Motor neuron (in vitro differentiated cells): ENCODE results near the gene OR2AT4. TPM values are rescaled to one million over a fixed set of nuclear protein-coding genes. Genes with fewer than 3 reads are reported as not detected.
"Not testable (repeated sequence)": the region's sequence is repeated elsewhere in the genome, so short reads cannot be mapped to it uniquely, and the experiment has no call there.

ENCODE experiments used
- ATAC-seq, 8 experiments: fragments of 200-7000 bp; cut with Tn5 transposase; replicated peaks in 6 of 8; 2 replicates each; pipeline ENCODE4 v1.8.0; 2021; ENCODE audit warnings: mild to moderate bottlenecking in 8 of 8, moderate library complexity in 8 of 8
- H3K27ac ChIP-seq, 2 donors: fragments of 250-450 bp; sonication (Bioruptor Pico); 2 replicates each; pipeline ENCODE4 v1.9.0; 2021; ENCODE audit warnings: antibody characterized with exemption in 2 of 2, mild to moderate bottlenecking in 2 of 2, moderate library complexity in 1 of 2
- H3K4me1 ChIP-seq, 2 donors: fragments of 250-450 bp; sonication (Bioruptor Pico); replicated peaks in 1 of 2; 2 replicates each; pipeline ENCODE4 v1.6.1; 2021; ENCODE audit warnings: antibody characterized with exemption in 2 of 2, mild to moderate bottlenecking in 2 of 2, moderate library complexity in 1 of 2
- H3K4me3 ChIP-seq, 5 donors: fragments of 250-450 bp; sonication (Bioruptor Pico); 2 replicates each; pipeline ENCODE4 v1.9.0; 2021; ENCODE audit warnings: antibody characterized with exemption in 5 of 5, mild to moderate bottlenecking in 5 of 5, moderate library complexity in 4 of 5
- WGBS, 10 experiments: fragments of 450-650 bp; shearing (Covaris generic); methylation state at CpG; one replicate each; pipeline ENCODE4 v1.0.0; 2022; 5-methylcytosine and 5-hydroxymethylcytosine counted together
- in situ Hi-C, 9 experiments: fragments of 400-800 bp; cut with MboI; loops; one replicate each; pipeline ENCODE4 v1.15.0; 2021; ENCODE audit warnings: low sequenced_read_pairs in 9 of 9, low pct_unique_long_range_greater_than_20kb in 2 of 9; ENCODE audit not compliant: unreplicated experiment in 9 of 9
- total RNA-seq, 8 experiments: library from RNA; unstranded; fragments of 300-600 nt; gene quantifications; 2 replicates each; pipeline versions ENCODE4 v1.2.3 to v1.2.4, GENCODE V29; 2022

Gene OR2AT4
- total RNA-seq, 8 experiments from 2014 or later = under 0.01 to 1.4 (median 0.10) TPM

- in situ Hi-C loops = loop anchor here in 1 of 9 experiments (25.0 kb wide), 1 partner anchor 112 kb away; the partner anchor contains the start of gene NEU3
- H3K4me1 ChIP-seq, ATAC-seq, H3K27ac ChIP-seq, H3K4me3 ChIP-seq: not testable (repeated sequence)
- 80 to 100% (median 90%) methylated on average over 1 to 4 of the region's 22 CpGs; no CpG with 5 or more reads in 3 of the 10 experiments for WGBS, 10 experiments
These were observed 2.3 kb upstream of the OR2AT4 start for GRCh38 chr11:75098835-75099439.

- WGBS, 10 experiments = no CpG with 5 or more reads among the region's 21 CpGs
- H3K4me1 ChIP-seq, H3K4me3 ChIP-seq, H3K27ac ChIP-seq, ATAC-seq: not testable (repeated sequence)
- in situ Hi-C loops = loop anchor here in 1 of 9 experiments (25.0 kb wide), 1 partner anchor 111 kb away; the partner anchor contains the start of gene NEU3
These were observed 1.5 kb upstream of the OR2AT4 start for GRCh38 chr11:75098181-75098580.

- no peak for ATAC-seq
- Histone ChIP-seq H3K4me1 (no peaks in the 10 kb centered on the region), H3K4me3 (no peak overlapping the region), H3K27ac (no peak overlapping the region)
- in situ Hi-C loops = loop anchor here in 1 of 9 experiments (25.0 kb wide), 1 partner anchor 110 kb away; the partner anchor contains the start of gene NEU3
- 0 to 71% (median 33%) methylated on average over 1 to 2 of the region's 2 CpGs; no CpG with 5 or more reads in 5 of the 10 experiments for WGBS, 10 experiments
These were observed 489 bp upstream of the OR2AT4 start for GRCh38 chr11:75097173-75097557.

GRCh38 chr11:75094382-75094781 lies 2.3 kb downstream of the OR2AT4 start:
- H3K4me1 ChIP-seq, ATAC-seq: not testable (repeated sequence)
- in situ Hi-C loops = loop anchor here in 1 of 9 experiments (25.0 kb wide), 1 partner anchor 107 kb away; the partner anchor contains the start of gene NEU3

GRCh38 chr11:75090671-75091177 lies 6.0 kb downstream of the OR2AT4 start:
- no peaks in the 10 kb centered on the region for H3K4me1 ChIP-seq
- H3K27ac ChIP-seq = no peak overlapping the region
- no peak overlapping the region for H3K4me3 ChIP-seq
- WGBS, 10 experiments = 50 to 92% (median 81%) methylated on average over 1 to 3 of the region's 4 CpGs; no CpG with 5 or more reads in 4 of the 10 experiments
- in situ Hi-C loops = loop anchor here in 1 of 9 experiments (25.0 kb wide), 1 partner anchor 103 kb away; the partner anchor contains the start of gene NEU3
- ATAC-seq = no peak

More at GRCh38 chr11:75094382-75094781, 2.3 kb downstream of the OR2AT4 start:
- not testable (repeated sequence) for H3K4me3 ChIP-seq, H3K27ac ChIP-seq

GRCh38 chr11:75087319-75088305 lies 9.1 kb downstream of the OR2AT4 start:
- Histone ChIP-seq H3K27ac (no peak overlapping the region), H3K4me1 (no peaks in the 10 kb centered on the region), H3K4me3 (no peak overlapping the region)
- 25 to 100% (median 81%) methylated on average over 2 to 7 of the region's 7 CpGs for WGBS, 10 experiments
- peak in 1 of 8 experiments; percentile 44 for ATAC-seq
- in situ Hi-C loops = loop anchor here in 1 of 9 experiments (25.0 kb wide), 1 partner anchor 100 kb away; the partner anchor contains the start of gene NEU3

GRCh38 chr11:75084883-75085282 lies 11.8 kb downstream of the OR2AT4 start:
- no peak overlapping the region for H3K27ac ChIP-seq
- in situ Hi-C loops = loop anchor here in 1 of 9 experiments (25.0 kb wide), 1 partner anchor 98 kb away; the partner anchor contains the start of gene NEU3
- no peaks in the 10 kb centered on the region for H3K4me1 ChIP-seq
- 0 to 90% (median 69%) methylated on average over 1 of the region's 1 CpG for WGBS, 10 experiments
- H3K4me3 ChIP-seq = no peak overlapping the region
- ATAC-seq = no peak

GRCh38 chr11:75083217-75083605 lies 13.5 kb downstream of the OR2AT4 start:
- Histone ChIP-seq H3K4me1 (no peaks in the 10 kb centered on the region), H3K4me3 (no peak overlapping the region), H3K27ac (no peak overlapping the region)
- ATAC-seq = no peak
- in situ Hi-C loops = loop anchor here in 1 of 9 experiments (25.0 kb wide), 1 partner anchor 96 kb away; the partner anchor contains the start of gene NEU3
- 0 to 80% (median 20%) methylated on average over 1 of the region's 1 CpG; no CpG with 5 or more reads in 3 of the 10 experiments for WGBS, 10 experiments

- Histone ChIP-seq H3K4me3 (no peak overlapping the region), H3K4me1 (no peaks in the 10 kb centered on the region), H3K27ac (no peak overlapping the region)
- 36 to 90% (median 60%) methylated on average over 1 to 6 of the region's 8 CpGs for WGBS, 10 experiments
- in situ Hi-C loops = loop anchor here in 1 of 9 experiments (25.0 kb wide), 1 partner anchor 95 kb away; the partner anchor contains the start of gene NEU3
- ATAC-seq = no peak
These were observed 14.0 kb downstream of the OR2AT4 start for GRCh38 chr11:75082601-75083216.

GRCh38 chr11:75079546-75079945 lies 17.1 kb downstream of the OR2AT4 start:
- Histone ChIP-seq H3K27ac (no peak overlapping the region), H3K4me1 (no peaks in the 10 kb centered on the region), H3K4me3 (no peak overlapping the region)
- 0 to 73% (median 61%) methylated on average over 1 to 4 of the region's 4 CpGs for WGBS, 10 experiments
- in situ Hi-C loops = loop anchor here in 1 of 9 experiments (25.0 kb wide), 1 partner anchor 92 kb away; the partner anchor contains the start of gene NEU3
- ATAC-seq = no peak

GRCh38 chr11:75078233-75078632 lies 18.4 kb downstream of the OR2AT4 start:
- no peak for ATAC-seq
- 73 to 100% (median 79%) methylated on average over 1 to 2 of the region's 2 CpGs; no CpG with 5 or more reads in 3 of the 10 experiments for WGBS, 10 experiments
- H3K4me3 ChIP-seq = no peak overlapping the region
- H3K4me1 ChIP-seq = no peaks in the 10 kb centered on the region
- H3K27ac ChIP-seq = no peak overlapping the region
- in situ Hi-C loops = loop anchor here in 1 of 9 experiments (25.0 kb wide), 1 partner anchor 91 kb away; the partner anchor contains the start of gene NEU3

GRCh38 chr11:75077316-75077715 lies 19.4 kb downstream of the OR2AT4 start:
- 10 to 86% (median 72%) methylated on average over 1 to 7 of the region's 7 CpGs; no CpG with 5 or more reads in 1 of the 10 experiments for WGBS, 10 experiments
- ATAC-seq = peak in 1 of 8 experiments; percentile 39
- no peaks in the 10 kb centered on the region for H3K4me1 ChIP-seq
- in situ Hi-C loops = loop anchor here in 1 of 9 experiments (25.0 kb wide), 1 partner anchor 90 kb away; the partner anchor contains the start of gene NEU3
- no peak overlapping the region for H3K4me3 ChIP-seq
- H3K27ac ChIP-seq = no peak overlapping the region
